Left cardiac atrium (tissue), 4 donors: ENCODE results near the gene PRODH2. TPM values are rescaled to one million over a fixed set of nuclear protein-coding genes. Genes with fewer than 3 reads are reported as not detected.

ENCODE experiments used
- ATAC-seq, 2 donors: fragments of 200-7000 bp; cut with Tn5 transposase; one replicate each; pipeline ENCODE4 v1.9.1; 2020; ENCODE audit warnings: mild to moderate bottlenecking in 2 of 2, moderate library complexity in 2 of 2
- DNase-seq: peaks from one replicate; pipeline ENCODE4 v3.0.0-alpha.2; 2020
- intact Hi-C, 2 donors: fragments of 100-400 bp; cut with DNase I; formaldehyde crosslinking; loops; one replicate each; pipeline versions ENCODE4 v1.14.1 to v1.15.1; 2022 to 2023
- total RNA-seq, 2 donors: library from RNA; stranded (reverse); fragmentation: NEBNext Ultra II Directional; extraction: Animal tissue kit (Norgen Biotek cat#: 25700); gene quantifications; one replicate each; pipeline ENCODE4 v1.2.1, GENCODE V29; 2021
- donor health status: DM: no; HTN: yes; CAD: no.
- donor health status: DM: no; HTN: yes; CAD: no; lungs with severe emphysema.
- donor health status: DM: yes; HTN: yes; CAD: no.
- donor health status: Dilated cardiomyopathy.

PRODH2 gene
- total RNA-seq, 2 donors from 2014 or later, result not detected

- ATAC-seq (no peak), DNase-seq (no peak)
- intact Hi-C loops, result no loop called here
These were observed 26.1 kb downstream of the PRODH2 start for GRCh38 chr19:35786299-35787160.

GRCh38 chr19:35785339-35785627 is 27.4 kb downstream of the PRODH2 start:
- DNase-seq, result no peak
- intact Hi-C loops, result no loop called here
- ATAC-seq, result no peak

- DNase-seq, result no peak
- intact Hi-C loops, result no loop called here
- no peak for ATAC-seq
These were observed 27.9 kb downstream of the PRODH2 start for GRCh38 chr19:35784503-35785338.

GRCh38 chr19:35783469-35784434 is 28.9 kb downstream of the PRODH2 start:
- DNase-seq, result no peak
- no peak for ATAC-seq
- intact Hi-C loops, result no loop called here

- intact Hi-C loops, result no loop called here
- ATAC-seq (no peak), DNase-seq (no peak)
These were observed 30.1 kb downstream of the PRODH2 start for GRCh38 chr19:35782589-35782988.

- intact Hi-C loops, result no loop called here
- DNase-seq (no peak), ATAC-seq (no peak)
These were observed 31.0 kb downstream of the PRODH2 start for GRCh38 chr19:35781650-35782049.

GRCh38 chr19:35780717-35781116 is 31.9 kb downstream of the PRODH2 start:
- intact Hi-C loops, result no loop called here
- ATAC-seq (no peak), DNase-seq (no peak)

- ATAC-seq, result no peak
- intact Hi-C loops, result no loop called here
- DNase-seq, result no peak
These were observed 32.6 kb downstream of the PRODH2 start for GRCh38 chr19:35780058-35780457.

GRCh38 chr19:35779033-35779432 is 33.6 kb downstream of the PRODH2 start:
- ATAC-seq, result no peak
- DNase-seq, result no peak
- intact Hi-C loops, result loop anchor here in 1 of 2 donors (10.0 kb wide), 1 partner anchor 156 kb away; the partner anchor contains the start of gene LRFN3

GRCh38 chr19:35777961-35778360 is 34.7 kb downstream of the PRODH2 start:
- ATAC-seq, result no peak
- intact Hi-C loops, result loop anchor here in 1 of 2 donors (10.0 kb wide), 1 partner anchor 157 kb away; the partner anchor contains the start of gene LRFN3
- DNase-seq, result no peak

- intact Hi-C loops, result loop anchor here in 1 of 2 donors (10.0 kb wide), 1 partner anchor 158 kb away; the partner anchor contains the start of gene LRFN3
- no peak for DNase-seq
- ATAC-seq, result no peak
These were observed 35.4 kb downstream of the PRODH2 start for GRCh38 chr19:35777086-35777841.

GRCh38 chr19:35776102-35776788 is 36.4 kb downstream of the PRODH2 start:
- intact Hi-C loops, result loop anchor here in 1 of 2 donors (10.0 kb wide), 1 partner anchor 159 kb away; the partner anchor contains the start of gene LRFN3
- no peak for ATAC-seq
- no peak for DNase-seq

- ATAC-seq (peak; percentile 99 to 100), DNase-seq (peak; percentile 100)
- intact Hi-C loops, result loop anchor here in 1 of 2 donors (10.0 kb wide), 1 partner anchor 159 kb away; the partner anchor contains the start of gene LRFN3
These were observed 37.1 kb downstream of the PRODH2 start, which contains the start of gene ARHGAP33 for GRCh38 chr19:35775298-35776101. Gene ARHGAP33 (plus strand): TSS chr19:35775564. CDS start chr19:35775659, 95 bp downstream.

- intact Hi-C loops, result loop anchor here in 1 of 2 donors (10.0 kb wide), 1 partner anchor 160 kb away; the partner anchor contains the start of gene LRFN3
- no peak for DNase-seq
- ATAC-seq, result peak; percentile 2 to 4
These were observed 37.7 kb downstream of the PRODH2 start for GRCh38 chr19:35775046-35775297.

- ATAC-seq (no peak), DNase-seq (no peak)
- intact Hi-C loops, result loop anchor here in 1 of 2 donors (10.0 kb wide), 1 partner anchor 160 kb away; the partner anchor contains the start of gene LRFN3
These were observed 38.2 kb downstream of the PRODH2 start for GRCh38 chr19:35774274-35775045.
